Caco-2 (cell line): ENCODE data around the gene NAT9. TPM values are rescaled to one million over a fixed set of nuclear protein-coding genes. Genes with fewer than 3 reads are reported as not detected.

Experiments
- BruUV-seq: library from RNA; stranded (reverse); fragments of 400-500 nt; replicated peaks from 2 replicates; lab custom pipeline; 2021; lab: Mats Ljungman, UMichigan
- CTCF ChIA-PET: fragments of 300-600 bp; sonication (Branson Sonifier 250); formaldehyde crosslinking; loops from one replicate; lab custom pipeline; 2022; ENCODE audit warnings: antibody characterized with exemption; lab: Charles Lee
- POLR2A ChIA-PET: fragments of 300-600 bp; sonication (Branson Sonifier 250); formaldehyde crosslinking; loops from one replicate; lab custom pipeline; 2022; ENCODE audit warnings: antibody characterized with exemption; lab: Charles Lee
- DNase-seq, 2 experiments: peaks; one replicate each; pipeline versions ENCODE4 v3.0.0 to v3.0.0-alpha.2; 2020 to 2022
- H3K27me3 ChIP-seq: replicated peaks from 2 replicates; pipeline ENCODE4 v1.6.0; 2011; ENCODE audit warnings: low read length; ENCODE audit not compliant: control insufficient read depth, insufficient read depth
- H3K36me3 ChIP-seq: 2 replicates; pipeline ENCODE4 v1.5.1; 2011; ENCODE audit warnings: low read length; ENCODE audit not compliant: control insufficient read depth, insufficient read depth
- H3K4me1 ChIP-seq: fragments of 250-450 bp; sonication (Bioruptor Pico); 2 replicates; pipeline ENCODE4 v1.5.1; 2020; ENCODE audit warnings: mild to moderate bottlenecking
- H3K4me3 ChIP-seq: 2 replicates; pipeline ENCODE4 v1.5.1; 2011; ENCODE audit warnings: low read depth, mild to moderate bottlenecking, control low read depth, low read length
- H3K9me3 ChIP-seq: fragments of 250-450 bp; sonication (Bioruptor Pico); 2 replicates; pipeline ENCODE4 v1.5.1; 2020; ENCODE audit warnings: mild to moderate bottlenecking, moderate library complexity
- H3K27ac Mint-ChIP-seq: one replicate; pipeline ENCODE4 v1.8.0; 2022; ENCODE audit warnings: mixed read lengths; ENCODE audit not compliant: unreplicated experiment
- H3K27me3 Mint-ChIP-seq: one replicate; pipeline ENCODE4 v1.8.0; 2022; ENCODE audit warnings: mixed read lengths; ENCODE audit not compliant: insufficient read depth, unreplicated experiment
- H3K36me3 Mint-ChIP-seq: one replicate; pipeline ENCODE4 v1.8.0; 2022; ENCODE audit warnings: mild to moderate bottlenecking, mixed read lengths; ENCODE audit not compliant: insufficient read depth, unreplicated experiment
- H3K4me1 Mint-ChIP-seq: one replicate; pipeline ENCODE4 v1.8.0; 2022; ENCODE audit warnings: low read depth, mixed read lengths; ENCODE audit not compliant: unreplicated experiment
- H3K4me3 Mint-ChIP-seq: one replicate; pipeline ENCODE4 v1.8.0; 2022; ENCODE audit warnings: mild to moderate bottlenecking, moderate library complexity, mixed read lengths; ENCODE audit not compliant: unreplicated experiment
- H3K9me3 Mint-ChIP-seq: one replicate; pipeline ENCODE4 v1.8.0; 2022; ENCODE audit warnings: mixed read lengths; ENCODE audit not compliant: unreplicated experiment
- CTCF ChIP-seq, 2 experiments: fragments of 200-600 bp in 1 of 2; IDR thresholded peaks; 1 replicate in 1 of 2; 2 replicates in 1 of 2; pipeline versions ENCODE4 v1.5.1 to v1.8.0; 2011 to 2022; ENCODE audit warnings: antibody characterized with exemption in 1 of 2, control low read depth in 1 of 2, inconsistent platforms in 1 of 2, low read depth in 1 of 2, low read length in 1 of 2, mild to moderate bottlenecking in 1 of 2, moderate library complexity in 1 of 2; ENCODE audit not compliant: insufficient read depth in 1 of 2, severe bottlenecking in 1 of 2, unreplicated experiment in 1 of 2
- intact Hi-C: fragments of 100-400 bp; cut with micrococcal nuclease; formaldehyde crosslinking; loops from one replicate; pipeline ENCODE4 v1.10.0; 2022; ENCODE audit not compliant: unreplicated experiment
- total RNA-seq: library from RNA; stranded (reverse); gene quantifications from 2 replicates; pipeline ENCODE4 v1.2.3, GENCODE V29; 2022

Gene NAT9
- total RNA-seq, 1 experiment from 2014 or later: 84.5 TPM

GRCh38 chr17:74767111-74767516, 9.0 kb downstream of the NAT9 start:
- H3K27ac Mint-ChIP-seq: peak overlapping the region; percentile 55
- H3K27me3 Mint-ChIP-seq: no peaks in the 10 kb centered on the region
- no peak for DNase-seq
- POLR2A ChIA-PET: no interaction called here
- peak overlapping the region; percentile 43 for H3K4me3 Mint-ChIP-seq
- Histone ChIP-seq H3K36me3 (peaks cover 14% of the 10 kb centered on the region), H3K27me3 (no peaks in the 10 kb centered on the region), H3K9me3 (no peaks in the 10 kb centered on the region), H3K4me3 (no peak overlapping the region), H3K4me1 (peaks cover 65% of the 10 kb centered on the region)
- CTCF ChIA-PET: interaction anchor here (4.4 kb wide), 1 partner anchor 21 kb away, joined by 76 read pairs; no protein-coding TSS in a partner anchor
- no TSS peak for BruUV-seq
- peaks cover 37% of the 10 kb centered on the region for H3K4me1 Mint-ChIP-seq
- no peaks in the 10 kb centered on the region for H3K9me3 Mint-ChIP-seq
- peaks cover 80% of the 10 kb centered on the region for H3K36me3 Mint-ChIP-seq
- intact Hi-C loops: no loop called here
- no peak for TF ChIP-seq CTCF (IDR thresholded peaks at IDR 0.05; ENCODE audit: insufficient read depth in 1 of 2, low read depth in 1 of 2, low read length in 1 of 2, severe bottlenecking in 1 of 2, unreplicated experiment in 1 of 2)

GRCh38 chr17:74766413-74766812, 9.7 kb downstream of the NAT9 start:
- POLR2A ChIA-PET: no interaction called here
- intact Hi-C loops: no loop called here
- H3K27ac Mint-ChIP-seq: peak overlapping the region; percentile 55

GRCh38 chr17:74764751-74765286, 11.3 kb downstream of the NAT9 start:
- Histone ChIP-seq H3K27me3 (no peaks in the 10 kb centered on the region), H3K36me3 (peaks cover 6% of the 10 kb centered on the region), H3K4me3 (0 out of 2 replicates have a peak overlapping the region, but pooled peaks have one; percentile 0), H3K4me1 (peaks cover 75% of the 10 kb centered on the region), H3K9me3 (no peaks in the 10 kb centered on the region)
- Mint-ChIP-seq H3K4me1 (peaks cover 30% of the 10 kb centered on the region), H3K36me3 (peaks cover 62% of the 10 kb centered on the region), H3K27me3 (no peaks in the 10 kb centered on the region), H3K27ac (peak overlapping the region; percentile 60), H3K4me3 (peak overlapping the region; percentile 39), H3K9me3 (no peaks in the 10 kb centered on the region)
- intact Hi-C loops: no loop called here
- ChIA-PET CTCF (interaction anchor here (0.6 to 3.1 kb wide), 5 partner anchors 9 to 107 kb away, joined by 3 to 18 read pairs (median 6); partner anchors contain the start of gene RAB37), POLR2A (interaction anchor here (1.2 to 1.6 kb wide), 2 partner anchors 9 to 15 kb away, joined by 4 to 5 read pairs; no protein-coding TSS in a partner anchor)
- DNase-seq: no peak
- no TSS peak for BruUV-seq
- TF ChIP-seq CTCF (IDR thresholded peaks at IDR 0.05; ENCODE audit: insufficient read depth in 1 of 2, low read depth in 1 of 2, low read length in 1 of 2, severe bottlenecking in 1 of 2, unreplicated experiment in 1 of 2): no peak

More at GRCh38 chr17:74766413-74766812, 9.7 kb downstream of the NAT9 start:
- Histone ChIP-seq H3K27me3 (no peaks in the 10 kb centered on the region), H3K4me1 (peaks cover 71% of the 10 kb centered on the region), H3K36me3 (peaks cover 9% of the 10 kb centered on the region), H3K4me3 (no peak overlapping the region), H3K9me3 (no peaks in the 10 kb centered on the region)
- TF ChIP-seq CTCF (IDR thresholded peaks at IDR 0.05; ENCODE audit: insufficient read depth in 1 of 2, low read depth in 1 of 2, low read length in 1 of 2, severe bottlenecking in 1 of 2, unreplicated experiment in 1 of 2): no peak
- Mint-ChIP-seq H3K4me3 (no peak overlapping the region), H3K27me3 (no peaks in the 10 kb centered on the region), H3K4me1 (peaks cover 36% of the 10 kb centered on the region), H3K36me3 (peaks cover 73% of the 10 kb centered on the region), H3K9me3 (no peaks in the 10 kb centered on the region)
- DNase-seq: no peak
- no TSS peak for BruUV-seq
- CTCF ChIA-PET: no interaction called here
